GM12892 (cell line): ENCODE results near the gene FTO.

Source experiments
- POLR2A ChIP-seq: IDR thresholded peaks from 2 replicates; pipeline ENCODE4 v1.6.1; 2011; ENCODE audit warnings: low read depth, low read length, control low read depth
- POLR2AphosphoS5 ChIP-seq: IDR thresholded peaks from 2 replicates; pipeline ENCODE4 v1.6.1; 2011; ENCODE audit warnings: low read depth, low read length, control low read depth

DNA sequence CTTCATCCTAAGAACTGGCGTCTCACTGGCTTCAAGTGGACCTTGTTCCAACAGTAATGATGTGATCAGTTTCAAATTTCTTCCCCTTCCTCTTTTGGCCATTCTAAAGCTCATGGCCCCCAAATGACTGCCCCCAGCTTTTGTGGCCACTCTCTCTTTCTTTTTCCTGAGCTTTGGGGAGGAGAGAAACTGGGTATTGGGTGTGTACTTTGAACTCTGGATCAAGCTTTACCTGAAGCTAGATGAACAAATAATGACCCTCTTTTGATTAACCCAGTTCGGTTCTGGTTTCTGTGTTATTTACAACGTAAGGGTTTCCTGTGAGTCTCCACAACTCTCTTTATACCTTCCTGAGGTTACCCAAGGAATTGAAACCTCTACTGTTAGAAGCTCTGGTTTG, 132.7 kb downstream of the FTO start:
- no peak for TF ChIP-seq POLR2AphosphoS5
- no peak for TF ChIP-seq POLR2A
